Esophagus (tissue), 2 donors: ENCODE data around the gene CHRD. TPM values are rescaled to one million over a fixed set of nuclear protein-coding genes. Genes with fewer than 3 reads are reported as not detected.
"Not testable (repeated sequence)": the region's sequence is repeated elsewhere in the genome, so short reads cannot be mapped to it uniquely, and the experiment has no call there.

Source experiments
- H3K27ac ChIP-seq, 2 donors: one replicate each; pipeline ENCODE4 v1.5.1; 2013; ENCODE audit warnings: low read depth in 2 of 2, mild to moderate bottlenecking in 2 of 2, inconsistent platforms in 1 of 2, low read length in 1 of 2, moderate library complexity in 1 of 2
- H3K27me3 ChIP-seq, 2 donors: one replicate each; pipeline ENCODE4 v1.6.1; 2013; ENCODE audit warnings: low read length in 2 of 2, control low read depth in 1 of 2, mild to moderate bottlenecking in 1 of 2; ENCODE audit not compliant: insufficient read depth in 2 of 2, control insufficient read depth in 1 of 2
- H3K36me3 ChIP-seq, 2 donors: one replicate each; pipeline ENCODE4 v1.6.1; 2013; ENCODE audit warnings: low read length in 1 of 2; ENCODE audit not compliant: control insufficient read depth in 2 of 2, insufficient read depth in 2 of 2
- H3K4me1 ChIP-seq, 2 donors: one replicate each; pipeline ENCODE4 v1.6.1; 2013; ENCODE audit warnings: low read length in 1 of 2; ENCODE audit not compliant: control insufficient read depth in 2 of 2, insufficient read depth in 2 of 2
- H3K4me3 ChIP-seq, 2 donors: one replicate each; pipeline ENCODE4 v1.5.1; 2013; ENCODE audit warnings: low read length in 2 of 2, mild to moderate bottlenecking in 2 of 2, low read depth in 1 of 2, moderate library complexity in 1 of 2
- H3K9me3 ChIP-seq, 2 donors: one replicate each; pipeline ENCODE4 v1.6.1; 2013; ENCODE audit warnings: mild to moderate bottlenecking in 2 of 2, low read depth in 1 of 2, low read length in 1 of 2, moderate library complexity in 1 of 2; ENCODE audit not compliant: control insufficient read depth in 2 of 2, insufficient read depth in 1 of 2
- WGBS, 2 donors: extraction: QIAGEN DNeasy Blood & Tissue Kit; methylation state at CpG; one replicate each; pipeline ENCODE4 v1.1.7; 2013; 5-methylcytosine and 5-hydroxymethylcytosine counted together
- polyA plus RNA-seq, 2 donors: library from polyadenylated mRNA; stranded (reverse); fragments of 200-250 nt; gene quantifications; one replicate each; pipeline ENCODE4 v1.2.3, GENCODE V29; 2013
- donor health status: healthy with polysubstance abuse.
- donor health status: Bipolar disorder and iron deficiency.

CHRD gene
- polyA plus RNA-seq, 2 donors, result 2.2 to 3.0 TPM

- H3K4me1 ChIP-seq, result peaks cover 2 to 24% of the 10 kb centered on the region in 2 donors
- WGBS, 2 donors, result 37 to 45% methylated on average over 6 of the region's 6 CpGs
Measured at GRCh38 chr3:184337399-184337714, 42.5 kb upstream of the CHRD start, which contains the start of gene FAM131A. Gene FAM131A (plus strand): TSS chr3:184337600. CDS start chr3:184337631, 31 bp downstream.

GRCh38 chr3:184337981-184338380, 41.9 kb upstream of the CHRD start:
- H3K27ac ChIP-seq, result peak overlapping the region; percentile 98 to 99
- peaks cover 0 to under 1% of the 10 kb centered on the region in 2 donors for H3K9me3 ChIP-seq
- H3K27me3 ChIP-seq, result no peaks in the 10 kb centered on the region
- H3K4me3 ChIP-seq, result no peak overlapping the region
- H3K4me1 ChIP-seq, result peaks cover 2 to 27% of the 10 kb centered on the region in 2 donors
- H3K36me3 ChIP-seq, result peaks cover 5 to 23% of the 10 kb centered on the region in 2 donors
- WGBS, 2 donors, result 56 to 65% methylated on average over 7 of the region's 7 CpGs

More at GRCh38 chr3:184337399-184337714, 42.5 kb upstream of the CHRD start, which contains the start of gene FAM131A:
- Histone ChIP-seq H3K36me3 (peaks cover 7 to 25% of the 10 kb centered on the region in 2 donors), H3K27ac (peak within 1 kb of the TSS; percentile 98 to 99), H3K4me3 (peak within 1 kb of the TSS; percentile 72 to 76), H3K27me3 (no peaks in the 10 kb centered on the region), H3K9me3 (no peaks in the 10 kb centered on the region)

GRCh38 chr3:184338511-184338945, 41.3 kb upstream of the CHRD start:
- WGBS, 2 donors, result 13 to 18% methylated on average over 36 to 37 of the region's 37 CpGs
- Histone ChIP-seq H3K9me3 (peaks cover 0 to 2% of the 10 kb centered on the region in 2 donors), H3K4me1 (peaks cover 2 to 27% of the 10 kb centered on the region in 2 donors), H3K4me3 (no peak overlapping the region), H3K27ac (peak overlapping the region; percentile 98 to 99), H3K27me3 (no peaks in the 10 kb centered on the region), H3K36me3 (peaks cover 5 to 21% of the 10 kb centered on the region in 2 donors)

- Histone ChIP-seq H3K36me3 (peaks cover 5 to 18% of the 10 kb centered on the region in 2 donors), H3K4me3 (no peak overlapping the region), H3K9me3 (peaks cover 0 to 2% of the 10 kb centered on the region in 2 donors), H3K27ac (peak overlapping the region; percentile 98 to 99), H3K4me1 (peaks cover 2 to 27% of the 10 kb centered on the region in 2 donors), H3K27me3 (no peaks in the 10 kb centered on the region)
- 34 to 54% methylated on average over 8 of the region's 8 CpGs for WGBS, 2 donors
Measured at GRCh38 chr3:184339001-184339400, 40.9 kb upstream of the CHRD start.

GRCh38 chr3:184339451-184340135, 40.3 kb upstream of the CHRD start:
- H3K4me1 ChIP-seq, result peaks cover 2 to 26% of the 10 kb centered on the region in 2 donors
- peak overlapping the region; percentile 98 to 99 for H3K27ac ChIP-seq
- not testable (repeated sequence) for H3K9me3 ChIP-seq, H3K27me3 ChIP-seq, H3K4me3 ChIP-seq
- peaks cover 5 to 16% of the 10 kb centered on the region in 2 donors for H3K36me3 ChIP-seq
- WGBS, 2 donors, result 54 to 75% methylated on average over 19 of the region's 19 CpGs

GRCh38 chr3:184341925-184342324, 37.9 kb upstream of the CHRD start:
- no peaks in the 10 kb centered on the region for H3K27me3 ChIP-seq
- WGBS, 2 donors, result 54 to 55% methylated on average over 7 of the region's 7 CpGs
- H3K27ac ChIP-seq, result peak overlapping the region in 1 of 2 donors; percentile 11
- peaks cover 0 to 18% of the 10 kb centered on the region in 2 donors for H3K36me3 ChIP-seq
- peaks cover 0 to 2% of the 10 kb centered on the region in 2 donors for H3K9me3 ChIP-seq
- peaks cover 0 to 29% of the 10 kb centered on the region in 2 donors for H3K4me1 ChIP-seq
- H3K4me3 ChIP-seq, result no peak overlapping the region

- Histone ChIP-seq H3K4me1 (peaks cover 0 to 23% of the 10 kb centered on the region in 2 donors), H3K27me3 (no peaks in the 10 kb centered on the region), H3K36me3 (peaks cover 0 to 18% of the 10 kb centered on the region in 2 donors), H3K4me3 (no peak overlapping the region), H3K27ac (no peak overlapping the region), H3K9me3 (peaks cover 0 to 2% of the 10 kb centered on the region in 2 donors)
- WGBS, 2 donors, result 53 to 70% methylated on average over 5 of the region's 5 CpGs
Measured at GRCh38 chr3:184343200-184343876, 36.5 kb upstream of the CHRD start.

GRCh38 chr3:184344579-184345316, 35.1 kb upstream of the CHRD start:
- Histone ChIP-seq H3K4me1 (peaks cover 0 to 17% of the 10 kb centered on the region in 2 donors), H3K27me3 (no peaks in the 10 kb centered on the region), H3K4me3 (no peak overlapping the region), H3K9me3 (peaks cover 0 to 2% of the 10 kb centered on the region in 2 donors), H3K27ac (no peak overlapping the region), H3K36me3 (peaks cover 0 to 18% of the 10 kb centered on the region in 2 donors)
- 81 to 84% methylated on average over 24 of the region's 24 CpGs for WGBS, 2 donors
